GDM1 (cell line): ENCODE measurements around the gene C2orf15.
"Not testable (repeated sequence)": the region's sequence is repeated elsewhere in the genome, so short reads cannot be mapped to it uniquely, and the experiment has no call there.

ENCODE experiments used
- DNase-seq: peaks from one replicate; lab custom pipeline; 2025; lab: John Stamatoyannopoulos, UW

Gene C2orf15, protein sequence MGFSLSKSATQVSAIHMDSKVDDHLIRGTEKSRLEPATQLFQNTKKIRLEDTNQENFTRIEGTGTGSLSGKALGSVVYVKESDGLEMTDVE

DNA sequence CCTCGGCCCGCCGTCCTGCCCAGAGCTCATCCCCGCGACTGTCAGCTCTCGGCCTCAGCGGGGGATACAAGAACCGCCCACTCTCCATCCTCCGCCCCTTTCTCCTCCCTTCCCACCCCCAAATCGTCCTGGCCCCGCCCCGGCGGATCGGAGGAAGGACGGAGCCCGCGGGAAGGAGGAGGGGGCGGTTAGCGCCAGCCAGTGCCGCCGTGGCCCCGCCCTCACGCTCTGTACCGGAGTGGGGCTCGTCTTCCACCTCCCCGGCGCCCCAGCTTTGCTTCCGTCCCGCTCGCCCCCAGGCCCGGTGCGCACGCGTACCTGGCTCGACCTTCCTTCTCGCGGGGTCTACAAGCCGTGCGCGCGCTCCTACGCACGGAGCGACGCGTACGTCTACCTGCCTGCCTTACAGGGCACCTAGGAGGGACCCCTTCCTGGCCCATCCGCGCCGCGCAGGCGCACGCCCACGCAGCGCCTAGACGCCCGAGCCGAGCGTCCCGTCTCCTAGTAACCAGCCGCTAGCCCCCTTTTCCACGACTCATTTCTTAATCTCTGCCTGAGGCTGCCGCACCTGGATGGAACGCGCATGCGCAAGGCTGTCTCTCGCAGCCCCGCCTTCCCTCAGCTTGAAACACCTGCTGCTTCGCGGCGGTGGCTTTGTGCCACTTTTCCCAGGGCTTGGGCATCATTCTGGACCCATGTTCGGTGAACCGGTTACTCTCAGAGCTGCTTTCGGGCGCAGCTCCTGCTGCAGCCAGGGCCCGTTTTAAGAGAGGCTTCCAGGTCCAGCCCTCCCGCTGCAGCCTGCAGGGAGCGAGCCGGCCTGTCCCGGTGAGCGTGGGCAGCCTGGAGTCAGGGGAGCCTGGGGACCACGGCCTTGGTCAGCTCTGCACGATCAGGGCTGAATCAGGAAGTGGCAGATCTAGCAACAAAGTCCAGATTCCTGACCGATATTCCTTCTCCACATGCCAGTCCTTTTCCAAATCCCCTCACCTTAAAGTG is at the start of gene C2orf15:
Gene C2orf15 (plus strand): TSS at position 598 of the 999 bp plus-strand sequence. CDS start 8,852 bp downstream, outside the sequence.
- peak; percentile 86 for DNase-seq

DNA sequence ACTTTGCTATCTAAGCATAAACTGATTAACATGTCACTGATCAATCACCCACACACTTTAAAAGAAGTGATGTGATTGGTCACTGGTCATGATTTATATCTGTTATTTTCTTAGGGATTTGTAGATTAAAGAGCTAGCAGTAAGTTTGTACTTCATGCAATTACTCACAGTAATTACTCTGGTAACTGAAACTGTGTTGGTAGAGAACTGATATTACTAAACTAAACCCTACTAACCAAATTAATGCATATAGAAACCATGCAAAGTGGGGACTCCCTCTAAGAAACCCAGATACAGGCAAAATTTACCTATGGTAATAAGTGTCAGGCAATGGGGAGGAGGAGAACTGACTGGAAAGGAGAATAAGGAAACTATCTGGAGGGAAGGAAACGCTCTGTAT is 44.8 kb upstream of the C2orf15 start:
- no peak for DNase-seq

DNA sequence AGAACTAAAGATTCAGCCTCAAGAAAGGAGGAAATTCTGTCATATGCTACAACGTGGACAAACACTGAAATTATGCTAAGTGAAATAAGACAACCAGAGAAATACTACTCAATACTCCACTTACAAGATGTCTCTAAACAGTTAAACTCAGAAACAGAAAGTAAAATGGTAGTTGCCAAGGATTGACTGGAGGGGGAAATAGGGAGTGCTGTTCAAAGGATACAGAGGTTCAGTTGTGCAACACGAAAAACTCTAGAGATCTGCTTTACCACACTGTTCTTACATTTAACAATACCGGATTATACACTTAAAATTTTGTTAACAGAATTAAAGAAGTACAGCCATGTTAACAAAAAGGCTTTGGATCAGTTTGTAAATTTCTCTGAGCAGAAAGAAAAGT is 39.8 kb upstream of the C2orf15 start:
- no peak for DNase-seq

DNA sequence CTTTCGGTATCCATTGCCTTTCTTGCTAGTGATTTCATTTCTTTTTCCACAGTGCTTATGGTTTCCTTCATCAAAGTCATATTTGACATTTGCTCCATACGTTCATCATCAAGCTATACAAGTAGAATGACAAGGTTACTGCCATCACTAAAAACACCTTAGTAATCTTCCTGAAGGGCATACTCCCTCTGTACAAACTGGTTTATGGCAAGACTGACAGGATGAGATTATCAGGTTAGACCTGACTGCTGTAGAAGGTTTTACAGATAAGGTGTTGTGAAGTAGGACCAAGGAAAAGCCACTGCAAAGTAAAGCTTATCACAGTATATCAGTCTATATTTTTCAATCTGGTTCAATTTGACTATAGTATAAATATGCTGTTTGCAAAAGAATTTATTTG is 37.5 kb upstream of the C2orf15 start:
- no peak for DNase-seq

DNA sequence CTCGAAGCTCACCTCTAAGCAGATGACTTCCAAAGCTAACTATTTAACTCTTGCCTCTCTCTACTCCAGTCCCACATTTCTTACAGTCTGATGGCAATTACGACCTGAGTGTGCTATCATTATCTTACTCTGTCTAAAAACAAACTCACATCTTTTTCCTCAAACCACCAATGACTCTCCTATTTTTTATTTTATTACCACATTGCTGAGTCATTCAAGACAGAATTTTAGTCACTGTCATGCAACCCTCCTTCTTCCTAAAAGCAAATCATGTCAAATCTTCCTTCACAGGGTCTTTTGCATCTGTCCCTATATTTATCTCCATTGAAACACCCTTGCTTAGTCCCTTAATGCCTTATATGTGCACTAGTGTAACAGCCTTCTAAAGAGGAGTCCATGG is 34.6 kb upstream of the C2orf15 start:
- no peak for DNase-seq

DNA sequence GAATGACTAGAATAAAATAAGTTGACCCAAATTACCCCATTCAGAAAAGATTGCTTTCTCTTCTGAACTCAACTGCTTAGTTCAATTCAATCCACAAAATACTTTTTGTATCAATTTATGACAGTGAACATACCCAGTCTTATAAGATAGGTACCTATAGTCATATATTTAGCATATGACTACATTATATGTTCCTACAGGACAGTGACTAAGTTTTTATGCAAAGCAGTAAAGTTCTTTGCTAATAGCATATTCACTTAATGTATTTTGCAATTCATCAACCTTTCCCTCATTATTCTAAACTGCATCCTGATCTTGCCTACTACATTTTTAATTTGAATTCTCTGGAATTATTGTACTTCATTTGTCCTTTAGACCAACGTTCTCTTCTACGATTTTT is 30.3 kb upstream of the C2orf15 start:
- DNase-seq = no peak

DNA sequence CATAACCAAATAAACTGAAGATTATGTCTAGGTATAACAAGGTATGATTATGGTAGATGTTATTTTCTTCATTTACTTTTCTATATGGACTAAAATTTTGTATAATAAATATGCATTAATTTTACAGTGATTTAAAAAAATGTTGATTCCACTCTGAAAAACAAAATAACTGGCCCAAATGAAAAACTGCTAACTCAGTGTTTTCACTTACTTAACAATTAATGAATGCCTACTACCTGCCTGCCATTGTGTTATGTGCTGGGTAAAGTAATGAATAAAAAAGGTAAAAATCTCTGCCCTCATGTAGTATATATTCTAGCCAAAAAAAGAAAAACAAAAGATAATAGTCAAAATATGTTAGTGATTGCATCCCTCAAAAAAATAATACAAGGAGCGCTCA is 29.6 kb upstream of the C2orf15 start:
- DNase-seq = no peak

DNA sequence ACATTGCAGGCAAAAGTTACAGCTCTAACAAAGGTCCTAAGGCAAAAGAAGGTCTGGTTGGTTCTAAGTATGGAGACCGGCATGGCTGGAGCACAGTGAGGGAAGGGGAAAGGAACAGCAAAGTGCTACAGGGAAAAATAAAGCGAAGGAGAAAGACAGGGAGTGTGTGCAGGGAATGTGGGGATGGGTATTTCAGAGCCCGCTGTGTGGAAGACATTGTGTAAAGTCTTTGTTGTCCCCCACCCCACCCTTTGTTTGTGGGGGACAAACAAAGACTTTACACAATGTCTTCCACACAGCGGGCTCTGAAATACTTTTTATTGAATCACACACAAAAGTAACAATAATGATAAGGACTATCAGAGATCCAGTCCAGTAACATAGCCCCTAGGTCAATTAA is 28.9 kb upstream of the C2orf15 start:
- no peak for DNase-seq

DNA sequence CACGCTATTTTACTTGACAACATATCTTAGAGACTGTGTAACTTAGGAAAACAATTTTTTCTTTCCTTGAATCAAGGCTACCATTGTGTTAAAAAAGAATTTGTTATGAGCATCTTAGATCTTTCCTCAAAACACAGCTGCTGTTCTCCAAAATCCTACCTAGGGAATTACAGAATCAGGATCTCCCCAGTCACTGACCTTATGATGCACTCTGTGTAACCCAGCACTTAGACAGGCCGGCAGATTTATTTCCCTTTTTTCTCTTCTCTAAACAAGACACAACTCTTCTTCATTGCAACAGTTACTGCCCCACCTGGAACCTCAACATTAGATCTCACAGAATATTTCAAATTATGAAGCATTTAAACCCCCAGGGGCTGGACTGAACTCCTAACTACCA is 13.5 kb upstream of the C2orf15 start:
- no peak for DNase-seq

DNA sequence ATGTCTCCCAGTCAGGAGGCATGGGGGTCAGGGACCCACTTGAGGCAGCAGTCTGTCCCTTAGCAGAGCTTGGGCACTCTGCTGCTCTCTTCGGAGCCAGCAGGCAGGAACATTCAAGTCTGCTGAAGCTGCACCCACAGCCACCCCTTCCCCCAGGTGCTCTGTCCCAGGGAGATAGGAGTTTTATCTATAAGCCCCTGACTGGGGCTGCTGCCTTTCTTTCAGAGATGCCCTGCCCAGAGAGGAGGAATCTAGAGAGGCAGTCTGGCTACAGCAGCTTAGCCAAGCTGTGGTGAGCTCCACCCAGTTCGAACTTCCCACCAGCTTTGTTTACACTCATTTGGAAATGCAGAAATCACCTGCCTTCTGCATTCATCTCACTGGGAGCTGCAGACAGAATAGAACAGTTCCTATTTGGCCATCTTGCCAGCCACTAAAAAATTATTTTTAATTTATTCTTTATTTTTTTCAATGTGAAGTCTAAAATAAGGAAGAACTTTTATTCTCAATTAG is 6.4 kb upstream of the C2orf15 start:
- DNase-seq = not testable (repeated sequence)

DNA sequence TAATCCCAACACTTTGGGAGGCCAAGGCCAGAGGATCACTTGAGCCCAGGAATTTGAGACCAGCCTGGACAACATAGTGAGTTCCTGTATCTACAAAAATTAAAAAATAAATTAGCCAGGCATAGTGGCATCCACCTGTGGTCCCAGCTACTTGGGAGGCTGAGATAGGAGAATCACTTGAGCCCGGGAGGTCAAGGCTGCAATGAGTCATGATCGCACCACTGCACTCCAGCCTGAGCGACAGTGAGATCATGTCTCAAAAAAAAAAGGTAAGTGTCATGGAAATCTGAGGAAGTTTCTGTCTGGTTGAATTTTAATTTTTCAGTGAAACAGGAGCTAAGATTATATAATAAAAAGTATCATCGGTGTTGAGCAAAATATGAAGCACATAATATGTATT is 2.5 kb upstream of the C2orf15 start:
- DNase-seq = no peak

DNA sequence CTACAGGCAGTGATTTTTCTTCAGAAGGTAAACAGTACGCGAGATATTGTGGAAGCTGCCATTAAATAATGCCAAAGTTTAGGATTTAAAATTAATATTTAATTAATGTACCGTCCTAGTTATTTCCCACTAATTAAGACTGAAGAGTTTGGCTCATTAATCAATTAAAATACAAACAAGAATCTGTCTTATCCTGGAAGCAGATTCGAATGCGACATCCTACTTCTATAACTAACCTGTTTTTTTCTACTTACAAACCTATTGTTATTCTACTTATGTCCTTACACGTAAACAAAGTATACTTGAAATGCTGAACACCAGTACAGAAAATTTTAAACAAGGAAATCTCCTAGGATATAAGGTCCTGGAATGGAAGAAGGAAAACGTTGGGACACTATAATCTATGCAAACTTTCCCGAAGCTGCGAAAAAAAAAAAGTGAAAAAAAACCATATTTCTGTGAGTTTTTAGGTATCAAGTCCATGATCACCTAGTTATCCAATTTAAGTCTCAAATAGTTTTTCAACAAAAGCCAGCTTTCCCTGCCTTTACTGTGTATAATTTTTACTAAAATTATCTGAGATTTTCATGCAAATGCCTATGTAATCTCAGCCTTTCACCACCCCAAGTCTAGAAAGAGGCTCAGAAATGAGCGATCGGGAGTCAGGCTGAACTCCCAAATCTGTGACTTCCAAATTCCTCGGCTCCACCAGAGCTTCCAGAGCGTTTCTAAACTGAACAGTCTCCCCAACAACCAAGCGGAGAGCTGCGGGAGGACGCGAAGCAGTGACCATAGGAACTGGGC is 1.2 kb upstream of the C2orf15 start:
- no peak for DNase-seq

DNA sequence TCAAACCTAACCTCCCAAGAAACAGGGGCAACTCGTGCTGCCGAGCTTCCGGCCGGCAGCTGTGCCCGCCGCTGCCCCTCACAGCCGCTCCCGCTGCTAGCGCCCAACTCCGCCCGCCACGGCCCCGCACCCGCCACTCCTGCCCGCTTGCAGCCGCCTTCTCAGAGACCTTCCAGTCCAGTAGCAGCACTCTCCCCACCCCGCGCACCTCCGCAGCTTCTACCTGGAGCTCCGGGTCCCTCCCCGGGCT is 722 bp upstream of the C2orf15 start:
- DNase-seq = no peak

DNA sequence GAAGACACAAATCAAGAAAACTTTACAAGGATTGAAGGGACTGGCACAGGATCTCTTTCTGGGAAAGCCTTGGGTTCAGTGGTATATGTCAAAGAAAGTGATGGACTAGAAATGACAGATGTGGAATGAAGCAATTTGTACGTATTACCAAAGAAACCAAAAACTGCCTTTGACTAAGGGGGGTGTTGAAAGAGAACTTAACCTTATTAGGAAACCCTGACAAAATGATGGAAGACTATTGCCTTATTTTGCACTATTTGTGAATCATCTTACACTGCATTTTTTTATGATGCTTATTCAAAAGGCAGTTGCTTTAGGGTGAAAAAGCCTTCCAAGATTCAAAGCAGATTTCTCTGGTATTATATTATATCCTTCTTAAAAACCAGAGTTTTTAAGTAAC is 9.2 kb downstream of the C2orf15 start:
- DNase-seq = no peak

DNA sequence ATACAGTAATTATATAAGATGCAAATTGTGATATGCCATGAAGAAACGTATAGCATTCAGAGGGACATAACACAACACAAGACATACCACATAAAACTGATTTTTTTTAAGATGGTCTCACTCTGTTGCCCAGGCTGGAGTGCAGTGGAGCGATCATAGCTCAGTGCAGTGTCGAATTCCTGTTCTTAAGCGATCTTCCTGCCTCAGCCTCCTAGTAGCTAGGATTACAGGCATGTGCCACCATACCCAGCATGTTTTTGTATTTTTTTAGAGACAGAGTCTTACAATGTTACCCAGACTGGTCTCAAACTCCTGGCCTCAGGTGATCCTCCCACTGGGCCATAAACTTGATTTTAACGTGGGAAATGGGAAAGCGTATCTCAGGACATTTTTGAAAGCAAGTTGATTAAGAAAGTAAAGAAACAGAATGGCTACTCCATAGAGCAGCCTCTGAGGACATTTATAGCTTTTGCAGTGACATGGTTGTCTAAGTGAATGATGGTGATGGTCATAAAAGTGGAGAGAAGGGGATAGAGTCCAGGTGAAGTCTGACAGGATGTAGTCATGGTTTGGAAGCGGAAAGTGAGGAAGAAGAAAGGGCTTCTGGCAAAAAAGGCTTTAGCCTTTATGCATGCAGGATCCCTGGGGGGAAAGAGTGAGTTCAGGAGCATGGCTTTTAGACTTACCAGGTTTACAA is 10.8 kb downstream of the C2orf15 start:
- DNase-seq = no peak

DNA sequence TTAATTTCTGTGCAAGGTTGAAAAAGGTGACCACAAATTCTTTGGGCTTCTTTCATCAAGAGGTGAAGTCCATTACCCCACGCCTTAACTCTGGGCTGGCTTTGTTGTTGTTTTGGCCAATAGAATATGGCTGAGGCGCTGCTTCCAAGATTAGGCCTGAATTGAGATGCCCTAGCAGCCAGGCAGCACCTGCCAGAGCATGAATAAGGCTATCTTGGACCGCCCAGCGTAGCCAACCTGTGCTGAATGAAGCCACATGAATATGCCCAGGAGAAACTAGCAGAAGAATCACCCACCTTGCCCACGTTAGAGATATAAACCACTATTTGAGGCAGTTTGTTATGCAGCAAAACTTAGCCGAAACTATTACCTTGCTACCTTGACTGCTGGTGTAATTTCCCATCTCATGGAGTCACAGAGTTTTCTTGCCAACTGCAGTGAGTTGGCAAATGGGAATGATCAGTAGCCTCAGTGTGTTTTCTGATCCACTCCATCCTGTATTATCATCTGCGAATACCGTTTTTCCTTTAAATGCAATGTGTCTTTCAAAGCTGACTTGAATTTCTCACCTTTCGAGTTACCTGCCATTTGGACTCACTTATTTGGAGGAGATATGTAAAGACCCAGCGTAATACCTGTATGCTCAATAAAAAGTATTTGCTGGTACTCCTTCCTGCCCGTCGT is 12.6 kb downstream of the C2orf15 start:
- DNase-seq = no peak

DNA sequence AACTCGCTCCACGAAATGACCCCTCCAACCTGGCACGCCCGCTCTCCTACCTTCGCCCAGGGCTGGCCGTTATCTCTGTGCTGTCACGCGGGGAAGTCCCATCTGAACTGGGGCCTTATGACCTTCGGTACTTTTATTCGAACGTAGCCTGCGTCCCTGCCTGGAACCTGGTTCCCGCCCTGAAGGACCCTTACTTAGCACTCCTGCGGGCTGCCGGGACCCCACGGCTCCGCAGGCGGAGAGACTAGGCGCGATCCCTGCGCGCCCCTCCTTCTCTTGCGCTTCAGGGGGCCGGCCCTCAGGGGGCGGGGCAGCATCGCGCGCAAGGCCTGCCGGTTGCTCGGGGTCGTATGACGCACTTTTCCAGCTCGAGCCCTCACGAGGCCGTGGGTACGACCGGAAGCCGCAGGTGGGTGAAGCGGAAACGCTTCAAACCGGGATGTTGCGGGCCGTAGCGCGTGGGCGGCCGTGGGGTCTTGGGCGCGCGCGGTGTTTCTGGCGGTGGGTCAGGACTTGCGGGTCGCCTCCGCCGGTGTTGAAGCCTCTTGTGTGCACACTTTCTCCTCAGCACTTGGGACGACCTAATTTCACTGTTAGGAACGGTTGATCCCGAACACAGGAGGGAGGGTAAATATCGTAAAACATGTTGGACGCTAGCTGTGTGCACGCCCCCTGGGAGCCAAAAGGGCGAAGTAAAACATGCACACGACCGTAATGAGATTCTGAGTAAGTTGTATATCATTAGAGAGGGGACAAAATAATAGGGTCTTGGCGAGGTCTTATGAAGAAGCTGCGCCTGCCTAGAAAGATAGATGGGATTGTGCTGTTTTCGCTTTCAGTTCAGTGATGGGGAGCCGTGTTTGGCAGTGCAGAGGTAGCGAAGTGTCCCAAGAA is 13.4 kb downstream of the C2orf15 start, which contains the start of the genes LIPT1 and TSGA10:
Gene LIPT1 (plus strand): TSS at position 325 of the 894 bp plus-strand sequence. CDS start 6,991 bp downstream, outside the sequence.
Gene TSGA10 (minus strand): TSS at position 300 of the 894 bp plus-strand sequence. CDS start 45,503 bp downstream, outside the sequence.
- DNase-seq = peak; percentile 86

DNA sequence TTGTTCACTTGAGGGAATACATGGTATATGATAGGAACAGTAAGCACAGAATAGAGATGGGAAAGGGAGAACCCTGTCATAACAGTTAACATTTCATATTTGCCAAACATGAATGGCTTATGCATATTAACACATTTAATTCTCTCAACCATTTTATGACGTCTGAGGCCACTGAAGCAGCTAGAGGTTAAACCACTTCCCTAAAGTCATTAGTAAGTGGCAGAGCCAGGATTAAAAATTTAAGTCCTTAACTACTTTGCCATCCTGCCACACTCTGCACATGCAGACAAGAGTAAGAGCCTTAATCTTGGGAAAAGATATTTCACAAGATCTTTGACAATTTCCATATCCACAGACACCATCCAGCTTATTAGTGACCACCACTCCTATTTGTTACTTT is 15.4 kb downstream of the C2orf15 start:
- no peak for DNase-seq

DNA sequence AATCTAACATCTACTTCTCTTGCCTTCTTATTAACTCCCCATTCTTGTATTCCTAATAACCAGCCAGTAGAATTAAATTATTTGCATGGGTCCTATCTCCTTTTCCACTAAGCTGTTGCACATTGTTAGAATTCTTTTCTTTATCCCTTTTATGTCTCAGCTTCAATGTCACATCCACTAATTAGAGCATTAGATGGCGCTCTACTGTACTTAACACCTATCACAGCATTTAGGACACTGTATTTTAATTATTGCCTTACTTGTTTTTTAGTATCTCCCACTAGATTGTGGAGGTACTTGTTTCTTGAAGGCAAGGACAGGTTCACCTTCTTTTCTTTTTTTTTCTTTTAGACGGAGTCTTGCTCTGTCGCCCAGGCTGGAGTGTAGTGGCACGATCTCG is 17.1 kb downstream of the C2orf15 start:
- DNase-seq = no peak

DNA sequence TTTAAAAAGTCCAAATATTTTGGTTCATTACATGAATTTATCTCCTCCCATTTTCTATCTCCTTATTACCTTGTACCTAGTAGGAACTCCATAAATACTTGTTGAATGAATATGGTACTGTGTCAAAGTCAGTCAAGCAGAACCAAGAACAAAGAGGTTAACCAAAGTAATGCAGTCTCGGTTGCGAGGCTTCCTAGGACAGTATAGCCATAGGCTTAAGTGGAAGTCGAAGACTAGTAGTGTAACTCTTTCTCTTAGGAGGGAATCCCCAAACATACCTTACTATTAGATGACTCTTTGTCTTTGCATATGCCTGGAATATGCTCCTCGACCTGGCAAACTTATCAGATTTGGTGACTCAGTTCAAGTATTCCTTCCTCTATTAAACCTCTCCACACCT is 18.1 kb downstream of the C2orf15 start:
- DNase-seq = no peak
